EL (cell line): ENCODE measurements around the gene PARVA.
A peak's percentile ranks its signal among the peaks of the same experiment; 100 is the strongest.

Source experiments
- DNase-seq: peaks from one replicate; pipeline ENCODE4 v3.0.0-alpha.2; 2016

PARVA gene

GRCh38 chr11:12460466-12460865 is 83.1 kb downstream of the PARVA start:
- no peak for DNase-seq

GRCh38 chr11:12461516-12461915 is 84.1 kb downstream of the PARVA start:
- DNase-seq: peak; percentile 21

GRCh38 chr11:12464303-12464702 is 86.9 kb downstream of the PARVA start:
- DNase-seq: no peak

GRCh38 chr11:12465332-12465731 is 88.0 kb downstream of the PARVA start:
- DNase-seq: no peak

GRCh38 chr11:12467610-12468009 is 90.2 kb downstream of the PARVA start:
- no peak for DNase-seq

GRCh38 chr11:12469451-12469850 is 92.1 kb downstream of the PARVA start:
- no peak for DNase-seq

- DNase-seq: no peak
These were observed 92.9 kb downstream of the PARVA start for GRCh38 chr11:12470236-12470635.

- no peak for DNase-seq
These were observed 95.1 kb downstream of the PARVA start for GRCh38 chr11:12472401-12473005.

- no peak for DNase-seq
These were observed 96.0 kb downstream of the PARVA start for GRCh38 chr11:12473381-12473780.

- DNase-seq: no peak
These were observed 97.5 kb downstream of the PARVA start for GRCh38 chr11:12474871-12475270.

- peak; percentile 72 for DNase-seq
These were observed 101.4 kb downstream of the PARVA start for GRCh38 chr11:12478743-12479142.

GRCh38 chr11:12480401-12480800 is 103.0 kb downstream of the PARVA start:
- no peak for DNase-seq

- DNase-seq: no peak
These were observed 105.5 kb downstream of the PARVA start for GRCh38 chr11:12482839-12483238.

GRCh38 chr11:12483604-12484003 is 106.2 kb downstream of the PARVA start:
- DNase-seq: no peak

- DNase-seq: no peak
These were observed 108.0 kb downstream of the PARVA start for GRCh38 chr11:12485328-12485727.

GRCh38 chr11:12489246-12489772 is 111.9 kb downstream of the PARVA start:
- no peak for DNase-seq

GRCh38 chr11:12494699-12495098 is 117.3 kb downstream of the PARVA start:
- DNase-seq: peak; percentile 67

GRCh38 chr11:12496181-12497025 is 119.0 kb downstream of the PARVA start:
- peak; percentile 17 for DNase-seq

GRCh38 chr11:12497431-12497830 is 120.1 kb downstream of the PARVA start:
- DNase-seq: no peak

- DNase-seq: no peak
These were observed 121.7 kb downstream of the PARVA start for GRCh38 chr11:12499071-12499470.

- DNase-seq: peak; percentile 37
These were observed 124.7 kb downstream of the PARVA start for GRCh38 chr11:12502046-12502445.

GRCh38 chr11:12503039-12503484 is 125.7 kb downstream of the PARVA start:
- peak; percentile 34 for DNase-seq

GRCh38 chr11:12503886-12504285 is 126.5 kb downstream of the PARVA start:
- no peak for DNase-seq

GRCh38 chr11:12505183-12505582 is 127.8 kb downstream of the PARVA start:
- DNase-seq: no peak
